ENCODE data around the gene SYT8. TPM values are rescaled to one million over a fixed set of nuclear protein-coding genes. Genes with fewer than 3 reads are reported as not detected.

SYT8 gene
- total and polyA plus RNA-seq, 2 experiments from 2014 or later, result not detected

GRCh38 chr11:1805525-1805924, 29.3 kb upstream of the SYT8 start (continued):
- TF ChIP-seq CTCF (conservative IDR thresholded peaks at IDR 0.05; ENCODE audit: low read depth in 2 of 2), result no peak
- no peak for TF ChIP-seq NANOG (IDR thresholded peaks at IDR 0.05; ENCODE audit: borderline replicate concordance)
- no peak for TF ChIP-seq POLR2AphosphoS5 (IDR thresholded peaks at IDR 0.05; ENCODE audit: low read depth)

GRCh38 chr11:1807264-1807995, 27.4 kb upstream of the SYT8 start:
- peaks cover 8% of the 10 kb centered on the region; the same call in 1 of the 3 replicates for H3K9me3 Mint-ChIP-seq
- H3K4me1 ChIP-seq (ENCODE audit: insufficient read depth), result no peaks in the 10 kb centered on the region
- H3K4me2 ChIP-seq, result no peak overlapping the region
- ATAC-seq (peak; percentile 86), DNase-seq (ENCODE audit: low spot score) (peak; percentile 62)
- H3K4me3 ChIP-seq, result no peak overlapping the region
- no peaks in the 10 kb centered on the region for H3K36me3 Mint-ChIP-seq (ENCODE audit: low read depth)
- peaks cover 6% of the 10 kb centered on the region for H3K4me1 Mint-ChIP-seq
- no peaks in the 10 kb centered on the region for H3K36me3 ChIP-seq (ENCODE audit: insufficient read depth)
- no peaks in the 10 kb centered on the region for H3F3A ChIP-seq (replicated peaks; ENCODE audit: low read depth)
- H3K9me2 ChIP-seq (ENCODE audit: insufficient read depth), result no peaks in the 10 kb centered on the region
- no peak for TF ChIP-seq ZNF331 (CRISPR knock-in tag; IDR thresholded peaks at IDR 0.05; ENCODE audit: low read depth)
- no peak for TF ChIP-seq NANOG (IDR thresholded peaks at IDR 0.05; ENCODE audit: borderline replicate concordance)
- peak; percentile 20 to 43 for TF ChIP-seq CTCF (conservative IDR thresholded peaks at IDR 0.05; ENCODE audit: low read depth in 2 of 2)
- no peaks in the 10 kb centered on the region for H3K27me3 ChIP-seq (ENCODE audit: insufficient read depth)
- H3K4me3 Mint-ChIP-seq, result no peak overlapping the region
- H3K27ac Mint-ChIP-seq, result no peak overlapping the region
- H3K79me2 ChIP-seq (replicated peaks; ENCODE audit: insufficient read depth), result no peaks in the 10 kb centered on the region
- no peak overlapping the region for H2AFZ ChIP-seq
- H3K27ac ChIP-seq (ENCODE audit: low read depth), result no peak overlapping the region
- peaks cover 6% of the 10 kb centered on the region for H3K27me3 Mint-ChIP-seq (ENCODE audit: insufficient read depth, low read depth, poor library complexity)
- H4K20me1 ChIP-seq (replicated peaks; ENCODE audit: insufficient read depth), result no peaks in the 10 kb centered on the region

- no peak overlapping the region for H3K27ac Mint-ChIP-seq
- H3K9me2 ChIP-seq (ENCODE audit: insufficient read depth), result no peaks in the 10 kb centered on the region
- no peaks in the 10 kb centered on the region for H3K27me3 ChIP-seq (ENCODE audit: insufficient read depth)
- H3K9me3 Mint-ChIP-seq, result peaks cover 14% of the 10 kb centered on the region; the same call in 2 of the 3 replicates
- H3F3A ChIP-seq (replicated peaks; ENCODE audit: low read depth), result no peaks in the 10 kb centered on the region
- no peaks in the 10 kb centered on the region for H3K4me1 ChIP-seq (ENCODE audit: insufficient read depth)
- DNase-seq (ENCODE audit: low spot score), result no peak
- H3K4me1 Mint-ChIP-seq, result no peaks in the 10 kb centered on the region
- no peaks in the 10 kb centered on the region for H3K36me3 ChIP-seq (ENCODE audit: insufficient read depth)
- H3K79me2 ChIP-seq (replicated peaks; ENCODE audit: insufficient read depth), result no peaks in the 10 kb centered on the region
- H2AFZ ChIP-seq, result no peak overlapping the region
- H3K27me3 Mint-ChIP-seq (ENCODE audit: insufficient read depth, low read depth, poor library complexity), result peaks cover 4% of the 10 kb centered on the region
- no peaks in the 10 kb centered on the region for H4K20me1 ChIP-seq (replicated peaks; ENCODE audit: insufficient read depth)
- H3K4me2 ChIP-seq, result no peak overlapping the region
- H3K4me3 Mint-ChIP-seq, result no peak overlapping the region
- no peaks in the 10 kb centered on the region for H3K36me3 Mint-ChIP-seq (ENCODE audit: low read depth)
- ATAC-seq, result no peak
- no peak overlapping the region for H3K4me3 ChIP-seq
- no peak overlapping the region for H3K27ac ChIP-seq (ENCODE audit: low read depth)
- TF ChIP-seq EZH2 (IDR thresholded peaks at IDR 0.05; ENCODE audit: low read depth, unreplicated experiment) (no peak), ZNF114 (CRISPR knock-in tag; IDR thresholded peaks at IDR 0.05) (no peak), ZNF331 (CRISPR knock-in tag; IDR thresholded peaks at IDR 0.05; ENCODE audit: low read depth) (no peak), NANOG (IDR thresholded peaks at IDR 0.05; ENCODE audit: borderline replicate concordance) (no peak), JUNB (IDR thresholded peaks at IDR 0.05; ENCODE audit: unreplicated experiment) (no peak), POLR2AphosphoS5 (IDR thresholded peaks at IDR 0.05; ENCODE audit: low read depth) (no peak), REST (IDR thresholded peaks at IDR 0.05; ENCODE audit: unreplicated experiment) (no peak), CTCF (conservative IDR thresholded peaks at IDR 0.05; ENCODE audit: low read depth in 2 of 2) (no peak), EZH2phosphoT487 (IDR thresholded peaks at IDR 0.05; ENCODE audit: unreplicated experiment) (no peak), STAT1 (IDR thresholded peaks at IDR 0.05; ENCODE audit: unreplicated experiment) (no peak)
Observed at GRCh38 chr11:1810761-1811160, 24.0 kb upstream of the SYT8 start.

All from GM23338 (cell line).